ENCODE measurements around the gene EMC1.

GRCh38 chr1:19166066-19166465 is 85.3 kb downstream of the EMC1 start:
- TF ChIP-seq POLR2A (IDR thresholded peaks at IDR 0.05) (no peak), CTCF (IDR thresholded peaks at IDR 0.05) (no peak), EP300 (IDR thresholded peaks at IDR 0.05) (no peak), POLR2AphosphoS5 (IDR thresholded peaks at IDR 0.05) (no peak)
